MCF 10A (cell line): Measurements from ENCODE around the gene MCAM. TPM values are rescaled to one million over a fixed set of nuclear protein-coding genes. Genes with fewer than 3 reads are reported as not detected.

Experiments
- BruUV-seq: library from RNA; stranded (reverse); fragments of 400-500 nt; replicated peaks from 2 replicates; lab custom pipeline; 2021; lab: Mats Ljungman, UMichigan
- CTCF ChIA-PET: fragments of 300-600 bp; sonication (Branson Sonifier 250); formaldehyde crosslinking; extraction: SDS; loops from one replicate; lab custom pipeline; 2021; ENCODE audit warnings: antibody characterized with exemption, inconsistent platforms; lab: Yijun Ruan, JAX
- POLR2A ChIA-PET: fragments of 300-600, 350-650 bp; sonication (Branson Sonifier 250); formaldehyde crosslinking; extraction: SDS; loops from one replicate; lab custom pipeline; 2020; ENCODE audit warnings: antibody characterized with exemption, inconsistent platforms; lab: Yijun Ruan, JAX
- DNase-seq: peaks from one replicate; pipeline ENCODE4 v3.0.0-alpha.2; 2018; ENCODE audit not compliant: unreplicated experiment
- H3K27ac Mint-ChIP-seq: one replicate; pipeline ENCODE4 v1.8.0; 2022; ENCODE audit warnings: mild to moderate bottlenecking, low read depth, mixed read lengths; ENCODE audit not compliant: unreplicated experiment
- H3K27me3 Mint-ChIP-seq: one replicate; pipeline ENCODE4 v1.8.0; 2022; ENCODE audit warnings: mixed read lengths; ENCODE audit not compliant: insufficient read depth, unreplicated experiment
- H3K36me3 Mint-ChIP-seq: one replicate; pipeline ENCODE4 v1.8.0; 2022; ENCODE audit warnings: mild to moderate bottlenecking, moderate library complexity, mixed read lengths; ENCODE audit not compliant: insufficient read depth, unreplicated experiment
- H3K4me1 Mint-ChIP-seq: one replicate; pipeline ENCODE4 v1.8.0; 2022; ENCODE audit warnings: mixed read lengths; ENCODE audit not compliant: insufficient read depth, unreplicated experiment
- H3K4me3 Mint-ChIP-seq: one replicate; pipeline ENCODE4 v1.8.0; 2022; ENCODE audit warnings: mild to moderate bottlenecking, moderate library complexity, mixed read lengths; ENCODE audit not compliant: unreplicated experiment
- H3K9me3 Mint-ChIP-seq: one replicate; pipeline ENCODE4 v1.8.0; 2022; ENCODE audit warnings: mixed read lengths; ENCODE audit not compliant: unreplicated experiment
- CTCF ChIP-seq: fragments of 200-600 bp; IDR thresholded peaks from one replicate; pipeline ENCODE4 v1.8.0; 2022; ENCODE audit warnings: antibody characterized with exemption, mild to moderate bottlenecking; ENCODE audit not compliant: unreplicated experiment
- intact Hi-C: fragments of 100-400 bp; cut with micrococcal nuclease; formaldehyde crosslinking; loops from 2 replicates; pipeline ENCODE4 v1.14.1; 2022
- total RNA-seq: library from RNA; stranded (reverse); gene quantifications from 2 replicates; pipeline ENCODE4 v1.2.3, GENCODE V29; 2022

Gene MCAM
- total RNA-seq, 1 experiment from 2014 or later, result 3.5 TPM

GRCh38 chr11:119293461-119293860, 23.5 kb downstream of the MCAM start:
- H3K9me3 Mint-ChIP-seq, result no peaks in the 10 kb centered on the region
- ChIA-PET CTCF (interaction anchor here (1.2 kb wide), 1 partner anchor 155 kb away, joined by 3 read pairs; no protein-coding TSS in a partner anchor), POLR2A (no interaction called here)
- peaks cover 33% of the 10 kb centered on the region for H3K36me3 Mint-ChIP-seq
- intact Hi-C loops, result no loop called here
- H3K4me3 Mint-ChIP-seq, result no peak overlapping the region
- TF ChIP-seq CTCF, result no peak
- no TSS peak for BruUV-seq
- H3K4me1 Mint-ChIP-seq, result no peaks in the 10 kb centered on the region
- no peak for DNase-seq
- no peaks in the 10 kb centered on the region for H3K27me3 Mint-ChIP-seq
- no peak overlapping the region for H3K27ac Mint-ChIP-seq

GRCh38 chr11:119290894-119291497, 25.9 kb downstream of the MCAM start:
- DNase-seq, result no peak
- peaks cover 4% of the 10 kb centered on the region for H3K4me1 Mint-ChIP-seq
- no peak overlapping the region for H3K4me3 Mint-ChIP-seq
- no TSS peak for BruUV-seq
- POLR2A ChIA-PET, result interaction anchor here (0.6 kb wide), 1 partner anchor 233 kb away, joined by 3 read pairs; no protein-coding TSS in a partner anchor
- TF ChIP-seq CTCF, result no peak
- peaks cover 37% of the 10 kb centered on the region for H3K36me3 Mint-ChIP-seq
- intact Hi-C loops, result no loop called here
- H3K27ac Mint-ChIP-seq, result no peak overlapping the region
- CTCF ChIA-PET, result interaction anchor here (0.5 to 1.5 kb wide), 3 partner anchors 26 to 185 kb away, joined by 3 to 4 read pairs (median 3); no protein-coding TSS in a partner anchor
- no peaks in the 10 kb centered on the region for H3K27me3 Mint-ChIP-seq
- no peaks in the 10 kb centered on the region for H3K9me3 Mint-ChIP-seq

- BruUV-seq, result no TSS peak
- intact Hi-C loops, result loop anchor here (10.0 kb wide), 1 partner anchor 183 kb away; the partner anchor contains the start of genes C2CD2L and DPAGT1
- Mint-ChIP-seq H3K27me3 (no peaks in the 10 kb centered on the region), H3K36me3 (peaks cover 55% of the 10 kb centered on the region), H3K4me3 (no peak overlapping the region), H3K4me1 (peaks cover 4% of the 10 kb centered on the region), H3K27ac (no peak overlapping the region), H3K9me3 (no peaks in the 10 kb centered on the region)
- TF ChIP-seq CTCF, result no peak
- ChIA-PET POLR2A (interaction anchor here (1.0 to 1.7 kb wide), 2 partner anchors 12 to 186 kb away, joined by 3 read pairs; partner anchors contain the start of gene DPAGT1), CTCF (interaction anchor here (0.6 to 0.7 kb wide), 3 partner anchors 53 to 178 kb away, joined by 3 read pairs; no protein-coding TSS in a partner anchor)
- DNase-seq, result no peak
Measured at GRCh38 chr11:119288219-119288618, 28.7 kb downstream of the MCAM start.

GRCh38 chr11:119285431-119285830, 31.5 kb downstream of the MCAM start:
- Mint-ChIP-seq H3K27ac (no peak overlapping the region), H3K9me3 (no peaks in the 10 kb centered on the region), H3K27me3 (no peaks in the 10 kb centered on the region), H3K36me3 (peaks cover 48% of the 10 kb centered on the region), H3K4me1 (peaks cover 4% of the 10 kb centered on the region), H3K4me3 (no peak overlapping the region)
- no peak for TF ChIP-seq CTCF
- no peak for DNase-seq
- POLR2A ChIA-PET, result interaction anchor here (2.1 kb wide), 1 partner anchor 79 kb away, joined by 12 read pairs; the partner anchor contains the start of gene CBL
- intact Hi-C loops, result loop anchor here (10.0 kb wide), 1 partner anchor 181 kb away; the partner anchor contains the start of genes C2CD2L and DPAGT1
- no TSS peak for BruUV-seq
- CTCF ChIA-PET, result interaction anchor here (0.6 to 4.2 kb wide), 10 partner anchors 13 to 190 kb away, joined by 3 to 22 read pairs (median 4); partner anchors contain the start of genes CBL, HINFP and MCAM
